NCI-H2227 treated with DMSO at 0.1 percent for 48 hours (cell line): ENCODE data around the gene FAM181A.

Source experiments
- DNase-seq: peaks from one replicate; lab custom pipeline; 2025; lab: John Stamatoyannopoulos, UW

FAM181A gene

GRCh38 chr14:93926873-93927799 lies at the start of gene FAM181A:
FAM181A (plus strand) TSS chr14:93927344; CDS start chr14:93928286, 942 bp downstream.
- no peak for DNase-seq

- no peak for DNase-seq
Observed at GRCh38 chr14:93878212-93878611, 48.9 kb upstream of the FAM181A start.

- no peak for DNase-seq
Observed at GRCh38 chr14:93878871-93879270, 48.3 kb upstream of the FAM181A start.

- DNase-seq, result no peak
Observed at GRCh38 chr14:93879362-93879983, 47.7 kb upstream of the FAM181A start.

- DNase-seq, result no peak
Observed at GRCh38 chr14:93880021-93880820, 46.9 kb upstream of the FAM181A start.

- no peak for DNase-seq
Observed at GRCh38 chr14:93884950-93885349, 42.2 kb upstream of the FAM181A start.

- no peak for DNase-seq
Observed at GRCh38 chr14:93888995-93889394, 38.1 kb upstream of the FAM181A start.

- DNase-seq, result no peak
Observed at GRCh38 chr14:93889739-93890483, 37.2 kb upstream of the FAM181A start.

- DNase-seq, result no peak
Observed at GRCh38 chr14:93891756-93892504, 35.2 kb upstream of the FAM181A start.

GRCh38 chr14:93892505-93892839 lies 34.7 kb upstream of the FAM181A start:
- no peak for DNase-seq

GRCh38 chr14:93892923-93893558 lies 34.1 kb upstream of the FAM181A start:
- DNase-seq, result peak; percentile 38

GRCh38 chr14:93893661-93894261 lies 33.4 kb upstream of the FAM181A start:
- DNase-seq, result no peak

GRCh38 chr14:93895023-93895604 lies 32.0 kb upstream of the FAM181A start:
- peak; percentile 1 for DNase-seq

- DNase-seq, result no peak
Observed at GRCh38 chr14:93897476-93897845, 29.7 kb upstream of the FAM181A start.

GRCh38 chr14:93898081-93898611 lies 29.0 kb upstream of the FAM181A start:
- no peak for DNase-seq

- DNase-seq, result no peak
Observed at GRCh38 chr14:93898731-93899130, 28.4 kb upstream of the FAM181A start.

GRCh38 chr14:93901813-93902212 lies 25.3 kb upstream of the FAM181A start:
- DNase-seq, result no peak

GRCh38 chr14:93902619-93903307 lies 24.4 kb upstream of the FAM181A start:
- no peak for DNase-seq
